ENCODE data around the gene BYSL. TPM values are rescaled to one million over a fixed set of nuclear protein-coding genes. Genes with fewer than 3 reads are reported as not detected.

Gene BYSL
- total RNA-seq, 3 donors from 2014 or later, result 7.7 to 8.8 (median 8.6) TPM

DNA sequence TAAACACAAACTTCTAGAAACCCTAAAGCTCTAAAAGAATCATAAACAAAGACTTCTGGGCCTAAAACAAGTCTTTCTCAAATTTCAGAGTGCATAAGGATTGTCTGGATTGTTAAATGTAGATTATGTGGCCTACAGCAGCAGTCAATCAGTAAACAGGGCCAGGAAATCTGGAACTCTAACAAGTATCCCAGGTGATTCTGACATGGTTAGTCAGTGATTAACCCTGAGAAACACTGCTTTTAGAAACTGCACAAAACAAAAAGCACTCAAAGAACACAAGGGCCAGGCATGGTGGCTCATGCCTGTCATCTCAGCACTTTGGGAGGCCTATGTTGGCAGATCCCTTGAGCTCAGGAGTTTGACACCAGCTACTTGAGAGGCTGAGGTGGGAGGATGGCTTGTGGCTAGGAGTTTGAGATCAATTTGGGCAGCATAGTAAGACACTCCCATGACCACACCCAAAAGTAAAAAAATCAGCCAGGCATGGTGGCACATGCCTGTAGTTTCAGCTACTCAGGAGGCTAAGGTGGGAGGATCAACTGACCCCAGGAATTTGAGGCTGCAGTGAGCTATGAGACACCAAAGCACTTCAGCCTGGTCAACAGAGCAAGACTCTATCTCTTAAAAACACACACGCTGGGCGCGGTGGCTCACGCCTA is 6.3 kb upstream of the BYSL start:
- peaks cover 0 to 2% of the 10 kb centered on the region in 2 donors for H3K4me1 ChIP-seq
- no peak overlapping the region for H3K4me3 ChIP-seq
- H3K9me3 ChIP-seq, result no peaks in the 10 kb centered on the region
- DNase-seq (ENCODE audit: low spot score in 2 of 2), result no peak
- no peaks in the 10 kb centered on the region for H3K36me3 ChIP-seq
- intact Hi-C loops (cut with DNase I; ENCODE audit: low total_unique reads), result no loop called here
- no peak overlapping the region for H3K27ac ChIP-seq
- H3K27me3 ChIP-seq, result no peaks in the 10 kb centered on the region
- TF ChIP-seq POLR2A (IDR thresholded peaks at IDR 0.05), result no peak
- TF ChIP-seq POLR2AphosphoS5 (IDR thresholded peaks at IDR 0.05), result no peak
- TF ChIP-seq, protein P1, sequence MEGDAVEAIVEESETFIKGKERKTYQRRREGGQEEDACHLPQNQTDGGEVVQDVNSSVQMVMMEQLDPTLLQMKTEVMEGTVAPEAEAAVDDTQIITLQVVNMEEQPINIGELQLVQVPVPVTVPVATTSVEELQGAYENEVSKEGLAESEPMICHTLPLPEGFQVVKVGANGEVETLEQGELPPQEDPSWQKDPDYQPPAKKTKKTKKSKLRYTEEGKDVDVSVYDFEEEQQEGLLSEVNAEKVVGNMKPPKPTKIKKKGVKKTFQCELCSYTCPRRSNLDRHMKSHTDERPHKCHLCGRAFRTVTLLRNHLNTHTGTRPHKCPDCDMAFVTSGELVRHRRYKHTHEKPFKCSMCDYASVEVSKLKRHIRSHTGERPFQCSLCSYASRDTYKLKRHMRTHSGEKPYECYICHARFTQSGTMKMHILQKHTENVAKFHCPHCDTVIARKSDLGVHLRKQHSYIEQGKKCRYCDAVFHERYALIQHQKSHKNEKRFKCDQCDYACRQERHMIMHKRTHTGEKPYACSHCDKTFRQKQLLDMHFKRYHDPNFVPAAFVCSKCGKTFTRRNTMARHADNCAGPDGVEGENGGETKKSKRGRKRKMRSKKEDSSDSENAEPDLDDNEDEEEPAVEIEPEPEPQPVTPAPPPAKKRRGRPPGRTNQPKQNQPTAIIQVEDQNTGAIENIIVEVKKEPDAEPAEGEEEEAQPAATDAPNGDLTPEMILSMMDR (IDR thresholded peaks at IDR 0.05), result no peak

DNA sequence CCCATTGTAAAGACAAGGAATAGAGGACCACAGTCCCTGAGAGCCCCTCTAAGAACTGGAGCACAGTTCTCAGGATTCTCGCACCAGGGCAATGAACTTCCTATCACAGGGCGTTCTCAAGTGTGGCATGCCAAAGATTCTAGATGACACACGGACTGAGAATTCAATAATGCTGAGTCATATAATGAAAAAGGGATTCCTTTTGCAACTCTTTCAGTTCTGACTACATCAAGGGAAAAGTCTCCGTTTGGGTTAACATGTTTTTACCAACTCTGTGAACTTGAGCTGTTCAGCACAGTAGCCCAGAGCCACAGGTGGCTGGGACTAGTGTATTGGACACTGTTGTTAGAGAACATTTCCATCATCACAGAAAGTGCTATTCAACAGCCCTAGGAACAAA is 3.8 kb upstream of the BYSL start:
- DNase-seq (ENCODE audit: low spot score in 2 of 2), result no peak
- TF ChIP-seq, protein P1 (IDR thresholded peaks at IDR 0.05), result no peak
- no peak for TF ChIP-seq POLR2AphosphoS5 (IDR thresholded peaks at IDR 0.05)
- TF ChIP-seq POLR2A (IDR thresholded peaks at IDR 0.05), result no peak
- Histone ChIP-seq H3K36me3 (no peaks in the 10 kb centered on the region), H3K4me1 (peaks cover 6 to 8% of the 10 kb centered on the region in 2 donors), H3K27ac (no peak overlapping the region), H3K4me3 (no peak overlapping the region), H3K9me3 (no peaks in the 10 kb centered on the region), H3K27me3 (no peaks in the 10 kb centered on the region)
- intact Hi-C loops (cut with DNase I; ENCODE audit: low total_unique reads), result no loop called here

- Histone ChIP-seq H3K36me3 (no peaks in the 10 kb centered on the region), H3K4me1 (peaks cover 6 to 11% of the 10 kb centered on the region in 2 donors), H3K27me3 (no peaks in the 10 kb centered on the region), H3K9me3 (no peaks in the 10 kb centered on the region), H3K4me3 (peak overlapping the region; percentile 75 to 88 (median 86)), H3K27ac (peak overlapping the region; percentile 95 to 99)
- no peak for DNase-seq (ENCODE audit: low spot score in 2 of 2)
- intact Hi-C loops (cut with DNase I; ENCODE audit: low total_unique reads), result loop anchor here (5.0 to 10.0 kb wide), 2 partner anchors 123 to 374 kb away; partner anchors contain the start of gene FOXP4
- TF ChIP-seq POLR2AphosphoS5 (IDR thresholded peaks at IDR 0.05) (no peak), POLR2A (IDR thresholded peaks at IDR 0.05) (no peak)
- TF ChIP-seq, protein P1 (IDR thresholded peaks at IDR 0.05), result no peak
Observed at GRCh38 chr6:41921712-41921998, 356 bp downstream of the BYSL start.

DNA sequence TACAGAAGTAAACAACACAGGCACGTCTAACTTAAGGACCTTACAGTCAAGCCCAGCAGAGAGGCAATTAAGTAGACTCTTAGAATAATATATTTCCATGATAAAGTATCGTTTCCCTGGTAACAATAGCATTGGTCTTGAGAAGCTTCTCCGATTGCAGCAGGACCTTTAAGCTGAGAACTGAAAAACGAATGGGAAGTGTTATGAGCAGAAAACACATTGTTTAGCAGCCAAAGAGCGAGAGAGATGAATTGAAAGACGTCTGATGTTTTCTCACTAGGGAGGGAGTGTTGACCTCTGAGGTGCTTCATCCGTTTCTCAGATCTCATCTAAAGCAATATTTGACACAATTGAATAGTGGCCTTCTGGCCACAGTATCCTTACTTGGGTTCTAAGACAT is 855 bp downstream of the BYSL start:
- peaks cover 6 to 11% of the 10 kb centered on the region in 2 donors for H3K4me1 ChIP-seq
- TF ChIP-seq POLR2A (IDR thresholded peaks at IDR 0.05) (no peak), POLR2AphosphoS5 (IDR thresholded peaks at IDR 0.05) (no peak)
- TF ChIP-seq, protein P1 (IDR thresholded peaks at IDR 0.05), result no peak
- no peak for DNase-seq (ENCODE audit: low spot score in 2 of 2)
- no peaks in the 10 kb centered on the region for H3K9me3 ChIP-seq
- H3K36me3 ChIP-seq, result no peaks in the 10 kb centered on the region
- intact Hi-C loops (cut with DNase I; ENCODE audit: low total_unique reads), result loop anchor here (5.0 to 10.0 kb wide), 2 partner anchors 123 to 375 kb away; partner anchors contain the start of gene FOXP4
- H3K27ac ChIP-seq, result no peak overlapping the region
- H3K4me3 ChIP-seq, result peak overlapping the region; percentile 75 to 88 (median 86)
- H3K27me3 ChIP-seq, result no peaks in the 10 kb centered on the region

GRCh38 chr6:41927253-41927652 is 6.0 kb downstream of the BYSL start:
- Histone ChIP-seq H3K27ac (no peak overlapping the region), H3K4me3 (no peak overlapping the region), H3K27me3 (no peaks in the 10 kb centered on the region), H3K36me3 (peaks cover 4% of the 10 kb centered on the region), H3K9me3 (no peaks in the 10 kb centered on the region), H3K4me1 (peaks cover 0 to 6% of the 10 kb centered on the region in 2 donors)
- no peak for DNase-seq (ENCODE audit: low spot score in 2 of 2)
- intact Hi-C loops (cut with DNase I; ENCODE audit: low total_unique reads), result loop anchor here (10.0 kb wide), 1 partner anchor 118 kb away; no protein-coding TSS in a partner anchor
- TF ChIP-seq, protein P1 (IDR thresholded peaks at IDR 0.05), result no peak
- TF ChIP-seq POLR2AphosphoS5 (IDR thresholded peaks at IDR 0.05) (no peak), POLR2A (IDR thresholded peaks at IDR 0.05) (no peak)

All from breast epithelium (tissue), 4 donors.